Choroid plexus epithelial cell (primary cell): Measurements from ENCODE around the gene CENPU.

Experiments used
- DNase-seq: peaks from one replicate; pipeline ENCODE4 v3.0.0-alpha.2; 2010; ENCODE audit warnings: low read depth
- H3K4me3 ChIP-seq: 2 replicates; pipeline ENCODE4 v1.5.1; 2011; ENCODE audit warnings: low read depth, mild to moderate bottlenecking, control low read depth, low read length, moderate library complexity
- CTCF ChIP-seq: conservative IDR thresholded peaks from 2 replicates; pipeline ENCODE4 v1.5.1; 2011; ENCODE audit warnings: low read depth, mild to moderate bottlenecking, control low read depth, inconsistent platforms, low read length, moderate library complexity

CENPU gene

GRCh38 chr4:184729946-184730345 is 4.0 kb downstream of the CENPU start:
- H3K4me3 ChIP-seq, result no peak overlapping the region
- no peak for DNase-seq
- no peak for TF ChIP-seq CTCF

- TF ChIP-seq CTCF, result no peak
- no peak overlapping the region for H3K4me3 ChIP-seq
- peak; percentile 54 for DNase-seq
Observed at GRCh38 chr4:184728858-184729257, 5.0 kb downstream of the CENPU start.

GRCh38 chr4:184727430-184727829 is 6.5 kb downstream of the CENPU start:
- TF ChIP-seq CTCF, result no peak
- DNase-seq, result no peak
- no peak overlapping the region for H3K4me3 ChIP-seq

GRCh38 chr4:184722798-184723197 is 11.1 kb downstream of the CENPU start:
- TF ChIP-seq CTCF, result peak; percentile 13
- no peak for DNase-seq
- H3K4me3 ChIP-seq, result no peak overlapping the region

- no peak for TF ChIP-seq CTCF
- H3K4me3 ChIP-seq, result no peak overlapping the region
- no peak for DNase-seq
Observed at GRCh38 chr4:184721254-184721653, 12.6 kb downstream of the CENPU start.

- TF ChIP-seq CTCF, result no peak
- DNase-seq, result no peak
- H3K4me3 ChIP-seq, result no peak overlapping the region
Observed at GRCh38 chr4:184719407-184719806, 14.5 kb downstream of the CENPU start.

GRCh38 chr4:184715526-184715925 is 18.4 kb downstream of the CENPU start:
- no peak for TF ChIP-seq CTCF
- no peak overlapping the region for H3K4me3 ChIP-seq
- no peak for DNase-seq
